ENCODE data around the gene VSIG10L. TPM values are rescaled to one million over a fixed set of nuclear protein-coding genes. Genes with fewer than 3 reads are reported as not detected.

VSIG10L gene
- total RNA-seq, 2 experiments from 2014 or later: 0.09 to 1.6 TPM

- H3K4me2 ChIP-seq (ENCODE audit: low read length): peak within 1 kb of the TSS; percentile 92
- TF ChIP-seq CTCF (conservative IDR thresholded peaks at IDR 0.05; ENCODE audit: low read length): no peak; the same call in none of the 2 replicates
- TF ChIP-seq EZH2phosphoT487 (IDR thresholded peaks at IDR 0.05; ENCODE audit: borderline replicate concordance, low read depth, low read length): no peak
- H3K36me3 ChIP-seq (ENCODE audit: insufficient read depth, low read length): no peaks in the 10 kb centered on the region
- H3K4me1 ChIP-seq (ENCODE audit: insufficient read depth, low read length, poor library complexity, severe bottlenecking): peaks cover 34% of the 10 kb centered on the region
- intact Hi-C loops (cut with micrococcal nuclease; ENCODE audit: unreplicated experiment): loop anchor here (1.0 to 2.0 kb wide), 2 partner anchors 27 to 51 kb away; partner anchors contain the start of gene SIGLEC10
- H3K79me2 ChIP-seq (ENCODE audit: insufficient read depth, low read depth, low read length): peaks cover 10% of the 10 kb centered on the region; the same call in 1 of the 2 replicates
- no peaks in the 10 kb centered on the region for H3K9me3 ChIP-seq (ENCODE audit: low read length)
- CTCF ChIA-PET (ENCODE audit: unreplicated experiment): interaction anchor here (0.9 to 1.1 kb wide), 2 partner anchors 27 to 52 kb away, joined by 3 read pairs; partner anchors contain the start of gene SIGLEC10
- DNase-seq (ENCODE audit: low spot score): no peak
- TSS peak; percentile 92 for BruUV-seq (replicated peaks)
- H3K27ac ChIP-seq (ENCODE audit: low read depth, low read length, poor library complexity, severe bottlenecking): peak within 1 kb of the TSS; percentile 79
- H3K9me2 ChIP-seq (ENCODE audit: insufficient read depth, low read length): no peaks in the 10 kb centered on the region
- H3K4me3 ChIP-seq (ENCODE audit: low read depth, low read length, poor library complexity, severe bottlenecking): peak within 1 kb of the TSS; percentile 78
- H2AFZ ChIP-seq (ENCODE audit: low read length): peak within 1 kb of the TSS; percentile 24; the same call in 1 of the 2 replicates
- POLR2A ChIA-PET: no interaction called here
- H4K20me1 ChIP-seq (ENCODE audit: insufficient read depth, low read length): no peaks in the 10 kb centered on the region
These were observed 24.0 kb upstream of the VSIG10L start, which contains the start of gene ETFB for GRCh38 chr19:51365965-51366388. Gene ETFB, minus strand, starts transcription at chr19:51366388. Its CDS starts 62 bp downstream, at chr19:51366326.

GRCh38 chr19:51365211-51365964 lies 23.4 kb upstream of the VSIG10L start:
- no peaks in the 10 kb centered on the region for H3K9me3 ChIP-seq (ENCODE audit: low read length)
- no peaks in the 10 kb centered on the region for H3K9me2 ChIP-seq (ENCODE audit: insufficient read depth, low read length)
- H3K4me1 ChIP-seq (ENCODE audit: insufficient read depth, low read length, poor library complexity, severe bottlenecking): peaks cover 34% of the 10 kb centered on the region
- TF ChIP-seq CTCF (conservative IDR thresholded peaks at IDR 0.05; ENCODE audit: low read length) (peak; percentile 49), EZH2phosphoT487 (IDR thresholded peaks at IDR 0.05; ENCODE audit: borderline replicate concordance, low read depth, low read length) (no peak)
- CTCF ChIA-PET (ENCODE audit: unreplicated experiment): interaction anchor here (0.9 to 1.1 kb wide), 2 partner anchors 26 to 52 kb away, joined by 3 read pairs; partner anchors contain the start of gene SIGLEC10
- peak overlapping the region; percentile 24; the same call in 1 of the 2 replicates for H2AFZ ChIP-seq (ENCODE audit: low read length)
- DNase-seq (ENCODE audit: low spot score): peak; percentile 58
- peak overlapping the region; percentile 92 for H3K4me2 ChIP-seq (ENCODE audit: low read length)
- POLR2A ChIA-PET: no interaction called here
- peaks cover 10% of the 10 kb centered on the region; the same call in 1 of the 2 replicates for H3K79me2 ChIP-seq (ENCODE audit: insufficient read depth, low read depth, low read length)
- no peaks in the 10 kb centered on the region for H3K36me3 ChIP-seq (ENCODE audit: insufficient read depth, low read length)
- peak overlapping the region; percentile 63 for H3K27ac ChIP-seq (ENCODE audit: low read depth, low read length, poor library complexity, severe bottlenecking)
- intact Hi-C loops (cut with micrococcal nuclease; ENCODE audit: unreplicated experiment): no loop called here
- no TSS peak for BruUV-seq (replicated peaks)
- H4K20me1 ChIP-seq (ENCODE audit: insufficient read depth, low read length): no peaks in the 10 kb centered on the region
- H3K4me3 ChIP-seq (ENCODE audit: low read depth, low read length, poor library complexity, severe bottlenecking): peak overlapping the region; percentile 78
